GM18907 (cell line): Measurements from ENCODE around the gene SCAMP2.
"Not testable (repeated sequence)": the region's sequence is repeated elsewhere in the genome, so short reads cannot be mapped to it uniquely, and the experiment has no call there.

Source experiments
- ATAC-seq: cut with Tn5 transposase; IDR thresholded peaks from one replicate; pipeline ENCODE4 v1.9.1; 2021; ENCODE audit warnings: mild to moderate bottlenecking, moderate library complexity; ENCODE audit not compliant: unreplicated experiment

SCAMP2 gene

DNA sequence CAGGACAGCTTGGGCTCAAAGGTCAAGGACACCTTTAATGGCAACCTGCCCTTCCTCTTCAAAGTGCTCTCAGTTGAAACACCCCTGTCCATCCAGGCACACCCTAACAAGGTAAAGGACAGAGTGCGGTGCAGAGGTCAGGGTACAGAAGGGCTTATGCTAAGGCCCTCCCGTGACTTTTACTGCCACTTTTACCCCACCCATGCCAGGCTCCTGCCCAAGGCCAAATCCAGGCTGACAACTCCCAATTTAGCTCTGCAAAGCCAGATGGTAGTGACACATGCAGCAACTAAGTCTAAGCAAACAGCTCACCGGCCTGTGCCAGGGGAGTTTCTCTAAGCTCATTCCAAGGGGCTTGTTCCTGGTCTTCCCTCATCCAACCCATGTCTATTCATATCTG lies 18.3 kb upstream of the SCAMP2 start:
- ATAC-seq: no peak

DNA sequence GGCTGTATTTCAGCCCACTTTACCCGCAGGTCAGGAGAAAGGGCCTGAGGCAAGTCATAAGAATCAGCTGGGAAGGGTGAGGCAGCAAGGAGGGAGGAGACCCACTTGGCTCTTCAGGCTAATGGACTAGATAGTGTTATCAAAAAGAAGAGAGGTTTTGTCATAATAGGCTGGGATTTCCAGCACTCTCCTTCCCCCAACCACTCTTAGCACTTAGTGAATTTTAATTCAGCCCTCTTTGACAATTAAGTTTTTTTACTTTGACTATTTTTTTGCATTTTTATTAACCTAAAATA lies 17.4 kb upstream of the SCAMP2 start:
- no peak for ATAC-seq

DNA sequence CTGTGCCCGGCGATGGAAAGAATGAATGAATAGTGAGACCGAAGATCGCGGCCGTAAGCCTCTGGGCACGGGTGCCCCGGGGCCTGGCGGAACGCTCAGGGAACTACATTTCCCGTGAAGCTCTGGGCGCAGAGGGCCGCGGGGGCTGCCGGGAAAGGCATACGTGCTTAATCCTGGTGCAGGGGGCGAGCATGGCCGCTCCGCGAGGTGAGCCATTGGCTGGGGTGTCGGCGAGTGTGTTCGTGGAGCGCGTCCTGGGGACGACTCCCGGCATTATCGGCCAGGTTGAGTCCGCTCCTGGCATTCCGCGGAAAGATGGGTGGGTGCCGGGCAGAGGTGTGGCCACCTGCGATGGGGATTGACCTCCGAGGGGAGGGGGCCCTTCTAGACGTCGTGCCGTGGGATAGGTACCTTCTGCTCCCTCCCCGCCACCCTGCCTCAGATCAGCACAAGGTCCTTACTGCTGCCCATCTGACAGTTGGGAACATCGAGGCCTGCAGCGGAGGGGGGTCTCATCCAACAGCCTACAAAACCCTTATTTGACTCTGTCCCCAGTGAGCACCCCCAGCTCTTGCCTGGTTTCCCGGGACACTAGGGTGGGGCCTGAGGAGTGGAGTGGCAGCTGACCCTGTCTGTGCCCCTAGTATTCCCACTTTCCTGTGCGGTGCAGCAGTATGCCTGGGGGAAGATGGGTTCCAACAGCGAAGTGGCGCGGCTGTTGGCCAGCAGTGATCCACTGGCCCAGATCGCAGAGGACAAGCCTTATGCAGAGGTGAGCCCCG lies 16.9 kb upstream of the SCAMP2 start, which contains the start of gene MPI:
Gene MPI, plus strand, starts transcription at position 160 of the 782 bp plus-strand sequence. Its CDS starts 32 bp downstream, at position 192.
- ATAC-seq: peak; percentile 89

DNA sequence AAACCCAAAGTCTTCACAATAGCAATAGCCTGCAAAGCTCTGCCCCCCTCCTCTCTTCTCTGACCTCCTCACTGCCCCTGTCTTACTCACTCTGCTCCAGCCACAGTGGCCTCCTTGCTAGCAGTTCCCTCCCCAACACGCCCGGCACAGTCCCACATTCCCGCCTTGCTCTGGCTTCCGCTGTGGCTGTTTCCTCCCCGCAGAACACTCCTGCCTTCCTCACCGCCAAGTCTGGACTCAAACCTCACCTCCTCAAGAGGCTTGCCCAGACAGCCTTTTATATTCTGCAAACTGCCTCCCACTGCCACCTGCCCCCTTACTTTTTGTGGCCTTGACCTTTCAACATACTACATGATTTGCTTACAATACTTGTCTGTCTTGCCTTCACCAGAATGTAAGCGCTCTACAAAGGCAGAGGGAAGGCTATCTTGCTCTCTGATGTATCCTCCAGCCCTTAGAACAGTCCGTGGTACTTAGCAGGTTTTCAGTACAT lies 16.3 kb upstream of the SCAMP2 start:
- peak; percentile 5 for ATAC-seq

DNA sequence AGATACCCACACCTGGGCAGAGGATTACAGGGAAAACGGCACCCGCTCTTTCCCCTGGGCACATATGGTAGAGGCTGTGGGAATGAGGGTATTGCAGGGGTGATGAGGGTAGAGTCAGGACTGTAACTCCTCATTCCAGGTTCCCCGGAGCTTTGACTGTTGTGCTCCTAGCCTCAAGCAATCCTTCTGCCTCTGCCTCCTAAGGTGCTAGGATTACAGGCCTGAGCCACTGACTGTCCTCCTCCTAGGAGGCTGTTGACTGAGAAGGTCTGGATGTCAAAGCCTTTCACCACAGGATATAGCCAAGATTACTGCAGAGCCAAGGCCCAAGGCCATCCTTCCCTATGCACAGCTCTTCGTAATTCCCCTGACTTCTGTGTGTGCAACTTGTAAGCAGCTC lies 15.6 kb upstream of the SCAMP2 start:
- no peak for ATAC-seq

DNA sequence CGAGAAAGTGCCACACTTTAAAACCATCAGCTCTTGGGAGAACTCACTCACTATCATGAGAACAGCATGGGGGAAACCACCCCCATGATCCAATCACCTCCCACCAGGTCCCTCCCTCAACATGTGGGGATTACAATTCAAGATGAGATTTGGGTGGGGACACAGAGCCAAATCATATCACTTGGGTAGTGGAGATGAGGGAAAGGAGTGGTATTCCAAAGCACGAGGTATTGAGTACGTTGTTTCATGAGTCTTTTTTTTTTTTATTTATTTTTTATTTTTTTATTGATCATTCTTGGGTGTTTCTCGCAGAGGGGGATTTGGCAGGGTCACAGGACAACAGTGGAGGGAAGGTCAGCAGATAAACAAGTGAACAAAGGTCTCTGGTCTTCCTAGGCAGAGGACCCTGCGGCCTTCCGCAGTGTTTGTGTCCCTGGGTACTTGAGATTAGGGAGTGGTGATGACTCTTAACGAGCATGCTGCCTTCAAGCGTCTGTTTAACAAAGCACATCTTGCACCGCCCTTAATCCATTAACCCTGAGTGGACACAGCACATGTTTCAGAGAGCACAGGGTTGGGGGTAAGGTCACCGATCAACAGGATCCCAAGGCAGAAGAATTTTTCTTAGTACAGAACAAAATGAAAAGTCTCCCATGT lies 14.5 kb upstream of the SCAMP2 start:
- ATAC-seq: not testable (repeated sequence)

DNA sequence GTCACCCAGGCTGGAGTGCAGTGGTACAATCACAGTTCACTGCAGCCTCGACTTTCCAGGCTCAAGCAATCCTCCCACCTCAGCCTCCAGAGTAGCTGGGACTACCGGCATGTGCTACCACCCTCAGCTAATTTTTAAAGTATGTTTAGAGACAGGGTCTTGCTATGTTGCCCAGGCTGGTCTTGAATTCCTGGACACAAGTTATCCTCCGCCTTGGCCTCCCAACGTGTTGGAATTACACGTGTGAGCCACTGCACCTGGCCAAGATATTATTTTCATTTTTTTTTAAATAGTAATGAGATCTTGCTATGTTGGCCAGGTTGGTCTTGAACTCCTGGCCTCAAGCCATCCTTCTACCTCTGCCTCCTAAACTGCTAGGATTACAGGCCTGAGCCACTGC lies 12.3 kb upstream of the SCAMP2 start:
- no peak for ATAC-seq

DNA sequence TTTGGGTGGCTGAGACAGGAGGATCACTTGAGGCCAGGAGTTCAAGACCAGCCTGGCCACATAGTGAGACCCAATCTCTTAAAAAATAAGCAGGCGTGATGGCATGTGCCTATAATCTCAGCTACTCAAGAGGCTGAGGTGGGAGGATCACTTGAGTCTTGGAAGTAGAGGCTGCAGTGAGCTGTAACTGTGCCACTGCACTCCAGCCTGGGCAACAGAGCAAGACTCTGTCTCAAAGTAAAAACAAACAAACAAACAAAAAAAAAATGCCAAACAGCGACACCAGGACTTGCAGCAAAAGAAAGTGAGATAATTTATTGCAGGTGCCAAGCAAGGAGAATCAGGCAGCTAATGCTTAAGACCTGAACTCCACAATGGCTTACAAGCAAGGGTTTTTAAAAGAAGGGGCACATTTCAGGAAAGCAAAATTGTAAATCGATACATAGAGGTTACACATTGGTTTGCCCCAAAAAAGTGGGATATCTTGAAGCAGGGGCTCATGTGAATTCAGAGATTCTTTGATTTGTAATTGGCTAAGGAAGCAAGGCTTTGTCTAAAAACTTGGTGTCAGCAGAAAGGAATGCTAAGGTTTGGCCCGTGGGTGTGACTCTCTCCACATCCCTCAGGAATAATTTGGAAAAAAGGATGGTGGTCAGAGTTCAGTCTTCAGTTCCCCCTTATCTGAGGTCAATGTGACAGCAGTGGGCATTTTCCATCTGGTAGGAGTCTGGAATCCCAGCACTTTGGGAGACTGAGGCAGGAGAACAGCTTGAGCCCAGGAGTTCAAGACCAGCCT lies 11.5 kb upstream of the SCAMP2 start:
- ATAC-seq: no peak

DNA sequence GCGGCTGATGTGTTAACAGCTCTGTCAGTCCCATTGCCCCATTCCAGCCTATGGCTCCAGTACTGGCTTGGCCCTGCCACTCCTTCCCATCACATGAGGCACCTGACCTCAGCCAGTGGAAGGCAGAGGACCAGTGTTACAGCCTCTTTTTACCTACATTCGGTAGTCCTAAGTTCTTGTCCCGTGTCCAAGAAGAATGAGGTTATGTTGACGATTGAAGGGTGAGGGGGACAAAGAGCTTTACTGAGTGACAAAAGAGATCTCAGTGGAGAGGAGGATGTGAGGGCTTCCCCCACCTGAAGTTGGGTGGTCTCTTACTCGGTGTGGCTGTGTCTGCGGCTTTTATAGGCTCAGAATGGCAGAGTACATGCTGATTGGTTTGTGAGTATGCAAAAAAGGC lies 9.4 kb upstream of the SCAMP2 start:
- no peak for ATAC-seq

DNA sequence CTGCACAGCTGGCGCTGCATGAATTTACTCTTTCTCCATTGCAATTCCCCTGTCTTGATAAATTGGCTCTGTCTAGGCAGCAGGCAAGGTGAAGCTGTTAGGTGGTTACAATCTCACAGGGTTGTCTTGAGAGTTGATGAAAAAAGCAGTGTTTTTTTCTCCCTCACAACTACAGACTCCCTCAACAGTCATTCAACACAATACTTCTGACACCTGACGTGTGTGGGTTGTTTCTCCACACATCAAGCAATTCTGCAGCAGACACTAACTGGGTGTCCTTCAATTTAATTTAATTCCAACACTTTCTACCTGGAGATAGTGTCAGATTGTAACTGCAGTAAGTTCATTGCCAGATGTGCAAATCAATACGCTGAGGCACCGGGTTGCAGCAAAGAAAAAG lies 5.1 kb upstream of the SCAMP2 start:
- no peak for ATAC-seq

DNA sequence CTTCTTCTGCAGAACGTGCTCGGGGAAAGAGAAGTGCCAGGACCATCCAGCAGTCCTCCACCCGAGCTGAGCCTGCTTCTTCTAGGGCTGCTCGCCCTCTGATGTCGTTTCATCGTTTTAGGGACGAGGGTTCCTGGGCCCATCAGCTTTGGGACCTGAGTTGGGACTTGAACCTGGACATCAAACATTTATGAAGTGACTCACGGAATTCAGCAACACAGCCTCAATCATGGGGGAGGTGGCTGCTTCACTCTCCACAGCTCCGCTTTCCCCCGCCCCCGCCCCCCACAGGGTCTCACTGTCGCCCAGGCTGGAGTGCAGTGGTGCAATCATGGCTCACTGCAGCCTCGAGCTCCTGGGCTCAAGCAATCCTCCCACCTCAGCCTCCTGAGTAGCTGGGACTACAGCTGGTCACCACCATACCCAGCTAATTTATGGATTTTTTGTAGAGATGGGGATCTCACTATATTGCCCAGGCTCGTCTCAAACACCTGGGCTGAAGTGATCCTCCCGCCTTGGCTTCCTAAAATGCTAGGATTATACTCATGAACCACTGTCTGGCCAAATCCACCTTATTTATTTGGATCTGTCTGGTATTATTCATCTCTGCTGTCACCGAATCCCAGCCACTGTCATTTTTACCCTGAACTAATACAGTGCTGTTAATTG lies 725 bp upstream of the SCAMP2 start:
- ATAC-seq: no peak

DNA sequence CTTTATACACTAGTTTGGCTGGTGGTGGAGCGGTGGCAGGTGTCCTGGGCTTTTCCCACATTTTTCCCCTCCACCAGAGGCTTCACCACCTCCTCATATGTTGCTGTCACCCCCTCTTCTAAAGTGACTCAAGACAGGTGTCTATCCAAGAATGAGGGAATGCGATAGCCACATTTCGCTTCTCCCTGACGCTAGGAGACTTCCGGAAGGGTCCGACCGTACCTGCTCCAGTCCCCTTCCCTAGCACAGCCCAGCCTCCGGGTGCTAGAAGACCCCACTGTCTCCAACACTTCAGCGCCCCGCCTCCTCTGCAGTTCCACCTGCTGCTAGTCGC lies 496 bp downstream of the SCAMP2 start:
- no peak for ATAC-seq

DNA sequence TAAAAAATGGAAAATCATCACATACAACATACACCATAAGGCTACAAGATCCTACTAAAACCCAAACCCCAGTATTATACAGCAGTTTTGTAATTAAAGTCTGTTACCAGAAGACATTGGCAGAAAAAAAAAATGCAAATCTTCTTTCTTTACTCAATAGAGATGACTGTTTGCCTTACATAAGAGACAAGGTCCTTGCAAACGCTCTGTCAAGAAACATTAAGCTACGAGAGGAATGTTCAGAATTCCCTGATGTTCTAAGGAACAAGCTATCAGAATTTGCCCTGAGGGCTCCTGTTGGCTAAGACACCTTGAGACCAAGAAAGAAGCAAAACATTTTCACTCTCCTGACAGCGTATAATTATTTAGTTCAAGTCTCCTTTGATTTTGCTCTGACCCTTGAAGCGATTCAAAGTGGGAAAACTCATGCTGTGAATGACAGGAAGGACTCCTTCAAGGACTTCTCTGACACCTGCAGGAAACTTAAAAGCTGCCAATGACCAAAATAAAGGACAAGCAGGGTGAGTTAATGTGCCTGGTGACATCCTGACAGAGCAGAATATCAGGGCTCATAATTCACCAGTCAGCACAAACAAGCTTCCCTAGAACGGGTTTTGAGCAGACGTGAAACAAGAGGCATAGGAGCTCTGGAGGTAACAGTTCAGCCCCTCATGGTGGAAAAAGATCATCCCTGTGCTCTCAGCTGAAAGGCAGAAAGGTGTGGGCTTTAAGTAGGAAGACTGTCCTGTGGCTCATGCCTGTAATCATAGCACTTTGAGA lies 2.5 kb downstream of the SCAMP2 start:
- ATAC-seq: no peak

DNA sequence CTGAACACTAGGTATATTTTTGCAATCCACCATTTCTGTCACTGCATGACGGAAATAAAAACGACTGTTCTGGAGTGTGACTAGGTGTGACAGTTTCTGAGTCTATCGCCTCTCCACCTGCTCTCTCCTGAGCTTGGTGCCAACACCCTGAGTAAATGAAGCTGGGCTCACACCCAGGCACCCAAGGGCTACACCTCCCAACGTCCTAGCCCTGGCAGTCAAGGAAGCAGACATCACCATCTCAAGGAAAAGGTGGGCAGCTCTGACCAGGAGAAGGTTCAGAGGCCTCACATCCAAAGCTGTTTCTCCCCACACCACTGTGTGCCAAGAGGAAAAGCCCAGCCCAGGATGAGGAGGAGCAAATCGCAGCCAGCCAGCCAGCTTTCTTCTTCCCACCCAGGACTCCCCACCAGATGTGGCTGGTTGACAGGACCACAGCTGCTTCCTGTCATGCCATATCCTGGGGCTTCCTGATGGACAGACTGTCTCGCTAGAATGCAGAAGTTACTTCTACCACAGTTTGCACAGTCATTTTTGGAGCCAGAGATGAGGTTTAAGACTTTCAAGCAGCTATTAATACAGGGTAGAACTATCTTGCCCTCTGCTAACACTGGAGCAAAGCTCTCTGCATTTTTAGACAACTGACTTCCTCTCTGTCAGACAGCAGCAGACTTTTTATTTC lies 3.3 kb downstream of the SCAMP2 start:
- ATAC-seq: peak; percentile 54

DNA sequence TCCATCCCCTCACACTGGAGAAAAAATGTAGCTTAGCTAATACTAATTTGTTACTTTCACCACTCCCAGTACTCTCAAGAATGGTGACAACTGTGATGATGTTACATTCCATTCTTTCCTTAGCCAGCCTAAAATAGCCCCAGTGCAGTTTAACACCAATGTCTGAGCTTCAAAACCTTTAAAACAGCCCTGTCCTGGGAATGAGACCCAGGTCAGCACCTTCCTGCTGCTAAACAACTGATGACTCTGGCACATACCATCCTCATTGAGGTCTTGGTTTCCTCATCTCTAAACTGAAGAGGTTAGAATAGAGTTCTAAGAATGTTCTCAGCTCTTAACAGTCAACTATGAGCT lies 3.8 kb downstream of the SCAMP2 start:
- ATAC-seq: no peak

DNA sequence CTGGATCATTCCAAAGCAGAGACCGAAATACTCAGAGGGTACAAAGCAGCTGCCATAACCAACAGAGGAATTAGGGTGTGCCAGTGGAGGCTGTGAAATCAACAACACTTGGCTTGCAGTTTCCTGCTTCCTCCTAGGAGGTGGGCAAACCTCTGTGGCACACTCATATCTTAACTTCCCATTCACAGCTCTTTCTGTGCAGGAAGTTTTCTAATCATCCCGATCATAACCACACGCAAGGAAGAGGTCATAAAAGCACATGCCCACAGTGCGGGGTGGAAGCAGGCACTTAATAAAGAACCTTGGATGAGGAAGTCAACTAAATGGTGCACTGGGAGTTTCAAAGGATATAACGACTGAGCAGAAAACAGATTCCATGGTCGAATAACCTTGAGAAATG lies 5.1 kb downstream of the SCAMP2 start:
- ATAC-seq: no peak

DNA sequence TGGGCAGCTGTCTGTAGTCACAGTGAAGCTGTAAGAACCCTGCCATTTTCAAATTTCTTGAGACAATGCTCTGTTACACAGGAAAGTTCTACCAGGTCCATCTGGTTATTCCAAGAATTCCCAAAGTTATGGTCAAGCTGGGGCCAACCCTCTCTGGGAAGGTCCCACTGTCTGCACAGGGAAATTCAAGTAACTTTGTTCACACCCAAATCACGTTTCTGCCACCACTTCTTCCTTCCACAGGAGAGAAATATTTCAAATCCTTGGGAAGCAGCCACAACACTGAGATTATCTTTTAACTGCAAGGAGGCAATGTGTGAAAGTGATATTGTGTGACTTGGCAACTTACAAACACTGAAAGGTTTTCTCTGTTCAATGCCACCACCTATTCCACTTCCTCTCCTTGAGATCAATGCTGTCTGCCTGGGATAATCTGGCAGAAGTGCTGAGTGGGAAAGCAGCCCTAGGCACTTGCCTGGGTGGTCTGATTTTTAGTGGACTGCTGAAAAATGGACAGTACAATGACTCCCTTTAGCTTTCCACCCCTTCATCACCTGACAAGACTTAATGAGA lies 5.6 kb downstream of the SCAMP2 start:
- ATAC-seq: no peak

DNA sequence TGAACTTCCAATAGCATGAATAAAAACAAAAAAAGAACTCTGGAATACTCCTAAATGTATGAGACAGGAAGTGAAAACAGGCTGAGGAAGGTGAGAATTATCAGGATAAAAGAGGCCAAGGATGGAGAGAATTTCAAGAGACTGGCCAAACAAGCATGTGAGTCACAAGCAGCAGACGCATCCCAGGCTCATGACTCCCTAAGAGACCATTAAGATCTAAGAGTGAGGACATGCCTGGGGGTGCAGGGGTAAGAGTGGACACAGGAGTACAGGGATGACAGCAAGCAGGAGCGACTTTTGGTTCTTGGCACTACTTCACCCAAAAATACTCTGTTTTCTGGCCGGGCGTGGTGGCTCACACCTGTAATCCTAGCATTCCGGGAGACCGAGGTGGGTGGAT lies 7.1 kb downstream of the SCAMP2 start:
- ATAC-seq: no peak

DNA sequence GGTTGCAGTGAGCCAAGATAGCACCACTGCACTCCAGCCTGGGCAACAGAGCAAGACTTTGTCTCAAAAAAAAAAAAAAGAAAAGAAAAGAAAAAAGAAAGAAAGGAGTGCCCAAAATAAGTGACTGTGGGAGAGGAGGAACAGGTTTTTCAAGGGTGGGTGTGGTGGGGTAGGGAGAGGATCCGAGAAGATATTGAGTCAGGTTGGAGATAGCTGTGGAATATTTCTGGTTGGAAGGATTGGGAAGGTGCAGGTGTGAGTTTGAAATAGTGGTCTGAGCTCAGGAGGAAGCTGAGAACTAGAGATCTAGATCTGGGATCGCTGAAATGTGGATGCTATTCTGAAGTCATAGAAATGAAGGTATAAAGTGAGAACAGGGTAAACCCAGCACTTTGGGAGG lies 7.8 kb downstream of the SCAMP2 start:
- no peak for ATAC-seq

DNA sequence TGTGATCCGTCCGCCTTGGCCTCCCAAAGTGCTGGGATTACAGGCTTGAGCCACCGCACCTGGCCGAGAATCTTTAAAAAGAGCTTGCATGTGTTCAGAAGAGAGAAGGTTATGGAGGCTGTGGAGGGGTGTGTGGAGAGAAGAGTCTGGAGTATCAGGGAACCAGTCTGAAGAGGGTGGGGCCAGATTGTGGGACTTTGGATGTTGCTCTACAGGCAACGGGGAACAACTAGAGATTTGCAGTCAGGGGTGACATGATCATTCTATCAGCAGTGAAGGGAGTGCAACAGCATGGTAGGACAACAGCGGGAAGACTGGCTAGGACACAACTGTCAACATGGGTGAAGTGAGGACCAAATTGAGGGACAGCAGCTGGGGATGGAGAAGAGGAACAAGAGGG lies 8.9 kb downstream of the SCAMP2 start:
- no peak for ATAC-seq
